HG02571 (cell line): Measurements from ENCODE around the gene DUSP8.

ENCODE experiments used
- ATAC-seq: cut with Tn5 transposase; IDR thresholded peaks from one replicate; pipeline ENCODE4 v1.9.1; 2021; ENCODE audit warnings: mild to moderate bottlenecking, moderate library complexity; ENCODE audit not compliant: unreplicated experiment

DUSP8 gene

DNA sequence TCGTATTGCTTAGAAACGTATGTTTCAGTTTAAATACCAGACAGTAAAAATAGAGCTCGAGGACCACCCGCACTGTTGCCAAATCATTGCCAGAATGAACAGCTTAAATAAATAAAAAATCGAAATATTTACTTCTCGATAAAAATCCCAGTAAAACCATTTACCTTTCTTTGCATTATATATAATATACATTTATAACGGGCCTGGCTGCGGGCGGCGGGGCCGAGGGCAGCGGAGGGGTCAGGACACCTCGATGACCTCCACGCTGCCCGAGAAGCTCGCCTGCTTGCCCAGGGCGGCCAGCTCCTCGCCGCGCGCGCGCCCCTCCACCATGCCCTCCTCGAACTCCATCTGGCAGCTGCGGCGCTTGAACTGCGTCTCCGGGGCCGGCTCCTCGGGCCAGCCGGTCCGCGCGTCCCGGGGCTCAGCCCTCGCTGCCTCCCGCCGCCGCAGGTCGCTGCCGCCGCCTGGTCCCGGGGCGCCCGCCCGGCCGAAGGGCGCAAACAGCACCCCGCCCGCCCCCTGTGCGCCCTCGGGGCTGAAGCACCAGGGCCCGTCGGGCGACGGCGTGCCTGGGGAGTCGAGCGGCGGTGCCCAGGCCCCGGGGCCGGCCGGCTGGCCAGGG, 15.7 kb downstream of the DUSP8 start:
- ATAC-seq: no peak

DNA sequence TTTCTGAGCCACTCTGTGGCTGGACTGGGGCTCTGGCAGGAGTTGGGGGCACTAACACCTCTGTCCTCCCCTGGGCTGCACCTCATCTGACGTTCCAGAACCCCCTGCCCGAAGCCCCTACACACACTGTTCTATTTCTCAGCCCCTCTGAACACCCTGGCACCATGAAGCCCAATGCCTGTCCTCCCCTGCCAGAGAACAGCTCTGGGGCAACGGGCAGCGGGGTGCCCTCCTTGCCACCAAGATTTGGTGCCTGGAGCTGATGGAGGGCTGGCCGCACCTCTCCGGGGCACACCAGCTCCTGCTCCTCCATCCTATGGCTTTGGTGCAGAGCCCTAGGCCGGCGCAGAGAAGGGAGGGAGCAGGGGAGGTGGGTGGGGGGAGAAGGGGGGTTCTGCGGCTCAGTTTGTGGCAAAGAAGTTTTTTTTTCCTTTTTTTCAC, 16.3 kb downstream of the DUSP8 start:
- no peak for ATAC-seq

DNA sequence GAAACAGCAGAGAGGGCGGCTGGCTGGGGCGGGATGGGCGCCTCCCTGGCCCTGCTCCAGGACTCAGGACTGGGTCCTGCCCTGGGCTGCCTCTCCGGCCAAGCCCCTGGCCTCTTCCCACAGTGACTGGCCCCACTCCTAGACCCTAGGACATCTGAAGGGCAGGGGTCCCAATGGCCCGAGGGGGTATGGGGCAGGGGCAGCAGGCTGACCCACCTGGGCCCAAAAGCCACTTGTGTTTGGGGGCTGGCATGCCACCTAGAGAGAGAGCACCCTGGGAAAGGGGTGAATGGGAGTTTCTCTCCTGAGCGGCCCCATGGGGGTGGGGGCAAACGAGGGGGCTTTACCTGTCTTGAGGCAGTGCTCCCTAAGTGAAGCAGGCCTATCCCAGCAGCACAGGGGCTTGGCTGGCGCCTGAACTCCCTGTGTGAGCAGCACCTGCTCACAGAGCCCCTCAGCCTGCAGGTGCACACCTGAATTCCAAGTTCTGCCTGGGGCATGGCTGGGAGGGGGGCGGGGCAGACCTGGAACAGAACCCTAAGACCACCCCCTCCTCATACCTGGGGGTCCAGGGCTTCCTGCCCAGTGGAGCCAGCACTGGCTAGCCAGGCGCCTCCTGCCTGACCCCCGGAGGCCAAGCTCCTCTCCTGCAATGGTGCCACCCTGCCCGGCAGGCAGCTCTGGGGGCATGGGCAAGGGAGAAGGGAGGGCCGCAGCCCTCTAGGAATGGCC, 16.9 kb downstream of the DUSP8 start:
- ATAC-seq: no peak

DNA sequence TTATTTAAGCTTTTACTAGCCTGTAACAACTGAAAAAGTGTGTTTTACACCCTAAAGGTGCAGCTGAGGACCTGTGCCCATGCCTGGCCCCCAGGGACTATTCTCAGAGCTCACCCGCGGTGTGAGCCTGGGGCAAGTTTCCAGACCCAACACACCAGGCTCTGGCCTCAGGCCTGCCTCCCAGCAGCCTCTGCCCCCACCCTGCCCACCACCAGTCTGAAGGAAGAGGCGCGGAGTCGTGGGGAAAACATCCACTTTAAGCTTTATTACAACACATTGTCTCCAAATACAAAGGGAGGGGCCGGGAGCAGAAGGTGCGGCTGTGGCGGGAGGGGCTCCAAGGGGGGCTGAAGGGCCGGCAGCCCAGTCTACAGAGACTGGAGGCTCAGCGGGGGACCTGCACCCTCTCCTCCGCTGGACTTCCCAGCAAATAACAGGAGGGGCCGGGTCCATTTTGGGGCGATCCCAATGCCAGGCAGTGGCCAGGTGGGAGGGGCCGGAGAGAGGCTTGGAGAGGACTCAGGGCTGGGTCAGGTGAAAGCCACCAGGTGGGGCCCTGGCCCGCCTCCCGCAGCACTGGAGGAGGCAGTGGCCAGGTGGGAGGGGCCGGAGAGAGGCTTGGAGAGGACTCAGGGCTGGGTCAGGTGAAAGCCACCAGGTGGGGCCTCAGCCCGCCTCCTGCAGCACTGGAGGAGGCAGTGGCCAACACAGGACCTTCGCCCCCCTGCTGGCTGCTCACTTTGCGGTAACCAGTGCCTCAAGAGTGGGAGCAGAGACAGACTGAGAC, 18.1 kb downstream of the DUSP8 start:
- no peak for ATAC-seq

DNA sequence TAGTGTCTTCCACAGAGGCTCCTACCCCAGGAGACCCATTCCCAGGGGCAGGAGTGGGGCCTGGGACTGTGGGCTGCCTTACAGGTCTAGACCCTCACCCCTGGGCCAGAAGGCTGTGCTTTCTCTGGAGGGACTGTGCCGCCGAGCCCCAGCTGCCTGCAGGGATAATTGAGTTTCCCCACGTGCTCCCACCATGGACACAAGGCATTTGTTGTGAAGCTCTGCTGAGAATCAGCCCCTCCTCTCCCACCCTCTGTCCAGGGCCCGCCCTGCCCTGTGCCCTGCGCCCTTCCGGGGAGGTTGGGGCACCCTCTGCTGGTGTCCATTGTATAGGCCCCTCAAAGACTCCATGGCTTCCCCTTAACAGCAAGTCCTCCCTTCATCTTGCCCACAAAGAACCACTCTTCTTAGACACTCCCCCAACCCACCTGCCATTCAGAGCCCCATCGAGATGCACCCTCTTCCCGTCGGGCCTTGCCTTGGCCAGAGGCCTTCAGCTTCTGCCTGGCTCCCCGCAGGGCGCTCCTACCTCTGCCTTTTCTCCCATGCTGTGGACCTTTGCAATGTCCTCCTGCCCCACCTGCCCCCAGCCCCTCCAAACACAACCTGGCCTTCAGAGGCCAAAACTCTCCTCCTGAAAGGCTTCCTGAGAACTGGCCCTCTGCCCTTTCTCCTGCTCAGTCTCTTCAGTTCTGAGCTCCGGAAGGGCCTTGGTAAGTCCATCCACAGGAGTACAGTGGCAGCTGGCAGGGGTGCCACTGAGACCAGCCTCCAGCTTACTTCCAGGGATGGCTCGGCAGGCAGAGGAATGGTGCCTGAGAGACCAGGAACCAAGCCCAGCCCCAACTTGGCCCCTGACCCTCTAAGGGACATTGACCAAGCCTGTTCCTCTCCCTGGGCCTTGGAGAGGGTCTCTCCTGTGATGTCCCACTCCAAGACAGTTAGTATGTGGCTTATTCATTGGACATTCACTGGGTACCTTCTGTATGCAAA, 22.4 kb downstream of the DUSP8 start:
- ATAC-seq: no peak

DNA sequence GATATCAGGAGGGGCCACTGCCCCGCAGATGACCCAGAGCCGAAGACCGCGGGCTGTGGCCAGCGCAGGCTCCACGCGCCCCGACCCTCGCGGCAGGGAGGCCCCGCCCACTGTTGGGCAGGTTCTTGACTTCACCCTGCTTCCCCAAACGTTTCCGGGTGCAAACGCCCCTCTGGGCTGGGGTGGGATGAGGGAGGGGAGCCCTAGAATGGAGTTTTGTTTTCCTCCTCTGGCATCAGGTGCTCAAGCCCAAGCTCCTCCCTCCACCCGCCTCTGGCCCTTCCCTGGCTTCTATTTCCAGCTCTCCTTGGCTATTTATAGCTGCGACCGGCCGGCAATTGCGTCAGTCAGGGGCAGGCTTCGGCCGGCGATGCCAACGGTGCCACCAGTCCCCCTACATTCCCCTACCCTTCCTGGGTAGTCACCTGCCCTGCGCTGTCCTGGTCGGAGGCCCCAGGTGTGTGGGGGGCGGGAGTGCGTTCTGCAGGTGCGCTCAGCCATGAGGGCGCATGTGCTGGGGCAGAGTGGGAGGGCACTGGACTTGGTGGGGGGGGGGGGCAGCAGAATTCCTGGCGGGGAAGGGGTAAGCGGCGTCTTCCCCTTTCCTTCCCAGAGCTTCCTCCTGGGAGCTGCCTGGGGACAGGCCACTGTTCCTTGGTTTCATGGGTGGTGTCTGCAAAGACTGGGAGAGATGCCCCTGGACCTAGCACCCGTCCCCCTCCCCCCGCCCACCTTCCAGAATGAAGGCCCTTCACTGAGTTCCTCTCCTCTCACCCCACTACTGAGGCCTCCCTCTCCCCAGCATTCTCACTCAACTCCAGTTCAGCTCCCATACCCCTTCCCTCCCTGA, 23.6 kb downstream of the DUSP8 start:
- no peak for ATAC-seq

DNA sequence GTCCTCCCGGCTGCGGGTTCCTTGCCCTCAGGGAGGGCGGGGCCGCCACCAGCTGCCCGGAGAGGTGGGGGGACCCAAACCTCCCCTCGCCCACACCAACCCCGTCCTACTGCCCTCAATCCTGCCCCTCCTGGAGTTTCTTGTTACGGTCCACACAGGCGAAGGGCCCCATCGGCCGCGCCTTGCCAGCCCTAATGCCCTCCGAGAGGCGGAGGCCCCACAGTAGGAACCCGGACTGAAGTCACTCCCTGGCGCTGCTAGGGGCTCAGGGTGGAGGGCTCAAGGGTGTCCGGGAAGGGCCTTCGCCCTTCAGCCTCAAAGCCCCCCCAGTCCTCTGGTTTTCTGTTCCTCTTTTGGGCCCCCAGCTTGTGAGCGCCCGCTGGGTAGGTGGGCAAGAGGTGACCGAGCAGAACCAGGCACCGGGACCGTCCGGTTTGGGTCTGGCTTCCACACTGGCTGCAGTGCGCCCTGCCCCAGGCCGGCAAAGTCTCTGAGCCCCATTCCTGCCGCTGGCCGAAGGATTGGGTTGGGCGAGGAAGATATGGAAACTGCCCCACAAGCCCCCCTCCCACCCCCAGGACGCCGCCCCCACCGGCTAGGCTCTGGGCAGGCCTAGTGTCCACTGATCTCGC, 24.5 kb downstream of the DUSP8 start:
- ATAC-seq: no peak

DNA sequence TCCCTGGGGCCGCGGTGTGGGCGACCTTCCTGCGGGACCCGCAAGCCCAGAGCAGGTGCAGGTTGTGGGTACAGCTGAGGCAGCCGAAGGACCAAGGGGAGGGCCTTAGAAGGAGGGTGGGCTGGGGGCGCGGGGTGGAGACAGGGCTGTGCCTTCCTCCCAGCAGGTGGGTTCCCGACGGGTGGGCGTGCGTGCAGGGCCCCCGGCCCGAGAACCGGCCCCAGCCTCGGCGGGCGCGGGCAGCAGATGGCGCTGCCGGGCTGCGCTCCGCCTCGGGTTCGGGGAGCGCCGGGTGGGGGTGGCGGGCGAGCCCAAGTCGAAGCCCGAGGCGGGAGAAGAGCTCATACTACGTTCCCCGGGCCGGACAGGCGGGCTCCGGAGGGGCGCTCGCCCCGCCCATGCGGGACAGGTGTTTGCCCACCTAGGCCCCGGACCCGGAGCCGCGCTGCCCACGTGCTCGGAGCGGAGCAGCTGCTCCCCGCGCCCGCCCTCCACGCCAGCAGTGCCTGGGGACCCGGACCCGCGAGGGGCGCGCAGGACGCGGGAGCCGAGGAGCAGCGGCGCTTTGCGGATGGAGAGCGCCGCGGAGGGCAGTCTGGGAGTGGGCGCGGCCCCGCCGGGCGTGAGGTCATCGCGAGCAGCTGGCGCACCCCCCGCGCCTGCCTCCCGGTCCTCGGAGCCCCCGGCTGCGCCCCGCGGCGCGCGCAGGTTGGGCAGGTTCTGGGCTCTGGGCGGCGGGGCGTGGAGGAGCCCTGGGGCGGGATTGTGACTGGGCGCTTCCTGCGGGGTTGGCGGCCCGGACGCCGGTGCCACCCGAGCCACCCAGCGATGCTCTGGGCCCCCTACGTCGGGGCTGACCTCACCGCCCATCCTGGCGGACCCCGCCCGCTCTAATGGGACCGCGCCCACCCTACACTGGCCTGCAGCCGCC, 25.3 kb downstream of the DUSP8 start:
- ATAC-seq: no peak

DNA sequence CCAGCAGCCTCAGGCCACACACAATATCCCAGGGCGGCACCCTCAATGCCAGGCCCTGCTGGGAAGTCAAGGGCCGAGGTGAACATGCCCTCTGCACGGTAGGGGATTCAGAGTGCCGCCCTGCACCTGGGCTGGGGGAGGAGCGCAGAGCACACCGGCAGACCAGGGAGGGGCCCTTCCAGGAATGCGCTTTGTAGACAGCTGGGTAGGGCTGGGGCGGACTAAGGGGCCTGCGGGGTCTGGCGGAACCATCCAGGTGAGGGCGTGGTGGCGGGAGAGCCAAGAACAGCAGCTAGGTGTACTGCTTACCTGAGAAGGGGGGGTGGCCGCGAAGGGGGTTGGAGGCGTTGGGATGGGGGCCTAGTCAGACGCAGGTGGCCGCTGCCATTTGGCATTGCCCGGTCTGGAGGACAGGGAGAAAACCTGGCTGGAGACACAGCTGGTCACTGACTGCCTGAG, 26.0 kb downstream of the DUSP8 start:
- no peak for ATAC-seq

DNA sequence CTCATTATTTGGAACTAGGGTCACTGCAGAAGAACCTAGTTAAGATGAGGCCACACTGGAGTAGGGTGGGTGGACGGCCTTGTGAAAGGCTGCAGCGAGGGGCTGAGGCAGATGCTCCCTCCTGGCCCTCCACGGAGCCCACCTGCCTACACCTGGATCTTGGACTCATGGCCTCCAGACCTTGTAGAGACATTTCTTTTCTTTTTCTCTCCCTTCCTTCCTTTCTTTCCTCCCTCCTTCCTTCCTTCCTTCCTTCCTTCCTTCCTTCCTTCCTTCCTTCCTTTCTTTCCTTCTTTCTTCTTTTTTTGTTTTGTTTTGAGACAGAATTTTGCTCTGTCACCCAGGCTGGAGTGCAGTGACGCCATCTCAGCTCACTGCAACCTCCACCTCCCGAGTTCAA, 26.6 kb downstream of the DUSP8 start:
- ATAC-seq: no peak

DNA sequence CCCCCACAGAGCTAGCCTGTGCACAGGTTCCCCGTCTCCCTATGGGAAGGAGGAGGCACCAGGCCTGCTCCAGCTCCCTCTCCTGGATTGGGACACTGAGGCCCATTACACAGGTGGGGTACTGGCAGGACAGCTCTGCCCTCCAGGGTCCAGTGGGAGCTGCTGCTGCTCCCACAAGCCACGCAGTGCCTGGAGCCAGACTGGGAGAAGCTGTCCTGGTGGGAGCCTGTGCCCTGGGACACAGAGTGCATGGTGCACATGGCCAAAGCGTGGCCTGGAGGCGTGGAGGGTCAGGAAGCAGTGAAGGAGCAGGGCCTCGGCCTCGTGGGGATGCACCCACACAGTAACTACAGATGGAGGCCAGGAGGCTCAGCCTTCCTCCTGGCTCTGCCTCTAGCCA, 27.5 kb downstream of the DUSP8 start:
- no peak for ATAC-seq

DNA sequence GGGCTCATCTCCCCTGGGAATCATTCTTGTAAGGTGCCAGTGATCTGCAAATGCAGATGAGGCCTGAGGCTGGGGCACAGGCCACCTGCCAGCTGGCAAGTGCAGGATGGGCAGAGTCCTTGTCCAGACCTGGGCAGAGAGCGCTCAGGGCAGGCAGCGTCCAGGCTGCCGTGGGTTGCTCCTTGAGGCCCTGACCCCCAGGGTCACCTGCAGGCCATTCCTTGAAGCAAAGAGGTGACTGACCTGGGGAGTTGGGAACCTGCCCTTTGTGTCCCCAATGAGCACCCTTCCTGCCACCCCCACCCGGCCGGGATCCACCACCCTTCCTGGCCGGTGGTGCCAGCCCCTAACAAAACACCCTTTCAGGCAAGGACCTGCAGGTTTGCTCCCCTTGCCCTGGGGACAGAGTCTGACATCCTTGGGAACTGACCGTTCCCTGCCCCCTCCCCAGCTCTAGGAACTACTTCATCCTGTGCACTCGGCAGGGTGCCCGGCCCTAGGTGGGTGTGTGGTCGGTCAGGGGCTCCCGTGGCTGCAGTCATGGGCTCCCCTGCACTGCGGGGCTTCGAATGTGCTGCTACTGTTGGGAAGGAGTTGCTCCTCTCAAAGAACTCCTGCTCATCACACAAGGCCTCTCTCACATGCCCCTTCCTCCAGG, 28.3 kb downstream of the DUSP8 start:
- no peak for ATAC-seq

DNA sequence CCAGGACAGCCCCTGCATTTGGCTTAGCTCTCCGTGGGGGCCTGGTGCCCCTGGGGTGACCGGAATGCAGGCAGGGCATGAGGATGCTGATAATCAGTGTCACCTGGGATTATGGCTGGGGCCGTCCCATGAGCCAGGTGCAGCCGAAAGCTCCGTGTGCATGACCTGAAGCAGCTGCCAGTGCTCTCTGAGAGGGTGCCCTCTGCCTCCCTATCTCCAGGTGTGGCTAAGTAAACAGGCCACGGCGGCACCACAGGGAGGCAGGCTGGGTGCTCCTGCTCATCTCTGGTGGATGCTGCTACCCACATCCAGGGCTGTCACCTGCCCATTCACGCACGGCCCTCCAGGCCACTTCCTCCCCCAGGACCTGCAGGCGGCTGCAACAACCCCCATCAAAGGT, 29.8 kb downstream of the DUSP8 start:
- no peak for ATAC-seq

DNA sequence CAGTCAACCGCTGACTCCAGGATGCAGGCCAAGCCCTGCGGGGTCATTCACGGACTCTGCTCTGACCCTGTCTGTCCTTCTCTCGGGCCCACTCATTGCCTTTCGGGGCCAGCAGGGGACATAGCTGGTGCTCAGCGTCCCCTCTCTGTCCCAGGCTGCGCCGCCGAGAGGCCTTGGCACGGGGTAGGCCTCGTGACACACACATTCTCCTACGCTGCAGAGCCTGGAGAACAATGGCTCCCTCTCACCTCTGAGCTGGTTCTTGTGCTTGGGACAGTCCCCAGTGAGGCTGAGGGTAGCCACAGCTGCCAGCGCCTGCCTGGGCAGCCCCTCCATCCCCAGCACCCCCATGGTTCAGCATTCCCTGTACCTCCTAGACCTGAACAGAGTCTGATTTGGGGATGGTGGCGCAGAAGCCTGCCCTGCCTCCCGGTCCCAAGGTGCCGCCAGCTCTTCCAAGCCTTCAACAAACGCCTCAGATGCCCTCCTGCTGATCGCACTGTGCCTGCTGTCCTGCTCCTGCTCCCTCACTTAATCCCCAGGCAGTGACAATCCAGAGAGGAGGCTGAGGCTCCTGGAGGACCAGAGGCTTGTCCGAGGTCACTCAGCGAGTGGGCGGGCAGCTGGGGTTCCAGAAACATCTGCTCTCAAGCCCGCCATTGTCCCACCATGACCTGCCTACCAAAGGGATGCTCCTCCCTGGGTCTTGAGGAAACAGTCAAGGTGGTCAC, 30.4 kb downstream of the DUSP8 start:
- no peak for ATAC-seq

DNA sequence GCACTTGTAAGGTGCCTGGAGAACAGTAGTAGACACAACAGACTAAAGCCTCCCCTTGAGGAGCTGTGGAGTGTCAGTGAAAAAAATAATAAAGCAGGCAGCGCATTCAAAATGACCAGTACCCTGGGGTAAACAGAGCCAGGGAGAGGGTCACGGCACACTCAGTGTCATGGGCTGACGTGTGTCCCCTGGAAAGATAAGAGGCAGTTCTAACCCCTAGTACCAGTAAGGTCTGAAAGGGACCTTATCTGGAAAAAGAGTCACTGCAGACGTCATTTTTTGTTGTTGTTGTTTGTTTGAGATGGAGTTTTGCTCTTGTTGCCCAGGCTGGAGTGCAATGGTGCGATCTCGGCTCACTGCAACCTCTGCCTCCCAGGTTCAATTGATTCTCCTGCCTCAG, 32.0 kb downstream of the DUSP8 start:
- no peak for ATAC-seq

DNA sequence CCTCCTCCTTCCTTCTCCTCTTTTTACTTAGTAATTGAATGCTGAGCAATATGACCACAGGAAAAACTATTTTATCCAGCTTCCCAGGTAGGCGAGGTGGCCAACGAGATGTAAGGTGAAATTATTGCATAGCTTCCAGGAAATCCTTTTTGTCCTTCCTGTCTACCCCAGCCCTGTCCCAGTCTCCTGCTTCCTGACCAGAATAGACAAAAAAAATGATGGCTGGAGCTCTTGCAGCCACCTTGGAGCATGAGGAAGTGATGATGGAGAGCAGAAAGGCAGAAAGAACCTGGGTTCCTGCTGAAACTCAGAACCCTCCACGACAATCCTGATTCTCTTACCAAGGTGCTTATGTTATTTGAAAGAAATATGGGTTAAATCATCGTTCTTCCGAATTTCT, 33.9 kb downstream of the DUSP8 start:
- no peak for ATAC-seq
